ENCODE data around the gene TSPAN13.

Gene TSPAN13

DNA sequence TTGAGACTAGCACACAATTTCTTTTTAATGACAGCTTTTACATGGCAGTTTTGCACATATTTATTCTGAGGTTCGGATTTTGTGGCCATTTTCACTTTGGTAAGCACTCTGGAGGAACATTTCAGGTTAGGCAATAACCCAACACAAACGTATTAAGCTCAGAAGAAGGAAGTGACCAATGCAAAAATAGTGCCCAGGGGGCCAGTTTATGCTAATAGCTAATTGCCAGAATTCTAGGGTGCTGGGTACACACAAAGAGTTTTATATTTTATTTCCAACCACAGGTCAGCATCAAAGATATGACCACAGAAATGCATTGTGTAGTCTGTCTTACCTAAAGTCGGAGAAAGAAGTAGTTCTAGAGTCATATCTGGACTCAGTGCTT, 59.7 kb downstream of the TSPAN13 start:
- no peak for FAIRE-seq
- DNase-seq (ENCODE audit: insufficient read length, low spot score): no peak
- TF ChIP-seq SPI1 (IDR thresholded peaks at IDR 0.05; ENCODE audit: low read depth, low read length): no peak
- no peak for TF ChIP-seq PAX5 (IDR thresholded peaks at IDR 0.05; ENCODE audit: insufficient read depth, low read length, severe bottlenecking)
- TF ChIP-seq POU2F2 (IDR thresholded peaks at IDR 0.05; ENCODE audit: low read depth, low read length): no peak
- no peak for TF ChIP-seq POLR2A (IDR thresholded peaks at IDR 0.05; ENCODE audit: low read depth, low read length)
- TF ChIP-seq TAF1 (IDR thresholded peaks at IDR 0.05; ENCODE audit: low read depth, low read length): no peak
- TF ChIP-seq POLR2AphosphoS5 (IDR thresholded peaks at IDR 0.05; ENCODE audit: low read depth, low read length): no peak

DNA sequence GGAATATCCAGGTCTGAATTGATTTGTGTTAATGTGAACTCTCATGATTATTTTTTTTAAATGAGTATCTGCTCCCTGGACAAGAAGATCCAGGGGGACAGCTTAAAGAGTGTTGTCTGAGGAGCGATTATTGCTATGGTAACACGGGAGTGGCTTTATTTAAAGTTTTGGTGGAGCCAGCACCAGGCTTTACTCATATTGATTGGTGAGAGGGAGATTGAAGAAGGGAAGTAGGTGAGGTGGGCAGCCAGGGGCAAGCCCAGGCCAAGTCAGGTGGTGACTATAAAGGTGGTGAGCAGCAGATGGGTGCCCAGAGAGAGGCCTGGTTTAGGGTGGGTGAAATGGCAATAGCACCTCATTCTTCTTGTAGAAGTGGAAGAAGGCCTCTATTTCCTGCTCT, 61.4 kb downstream of the TSPAN13 start:
- FAIRE-seq (no peak), DNase-seq (ENCODE audit: insufficient read length, low spot score) (no peak)
- no peak for TF ChIP-seq POLR2A (IDR thresholded peaks at IDR 0.05; ENCODE audit: low read depth, low read length)
- no peak for TF ChIP-seq PAX5 (IDR thresholded peaks at IDR 0.05; ENCODE audit: insufficient read depth, low read length, severe bottlenecking)
- no peak for TF ChIP-seq SPI1 (IDR thresholded peaks at IDR 0.05; ENCODE audit: low read depth, low read length)
- no peak for TF ChIP-seq POU2F2 (IDR thresholded peaks at IDR 0.05; ENCODE audit: low read depth, low read length)
- TF ChIP-seq POLR2AphosphoS5 (IDR thresholded peaks at IDR 0.05; ENCODE audit: low read depth, low read length): no peak
- TF ChIP-seq TAF1 (IDR thresholded peaks at IDR 0.05; ENCODE audit: low read depth, low read length): no peak

DNA sequence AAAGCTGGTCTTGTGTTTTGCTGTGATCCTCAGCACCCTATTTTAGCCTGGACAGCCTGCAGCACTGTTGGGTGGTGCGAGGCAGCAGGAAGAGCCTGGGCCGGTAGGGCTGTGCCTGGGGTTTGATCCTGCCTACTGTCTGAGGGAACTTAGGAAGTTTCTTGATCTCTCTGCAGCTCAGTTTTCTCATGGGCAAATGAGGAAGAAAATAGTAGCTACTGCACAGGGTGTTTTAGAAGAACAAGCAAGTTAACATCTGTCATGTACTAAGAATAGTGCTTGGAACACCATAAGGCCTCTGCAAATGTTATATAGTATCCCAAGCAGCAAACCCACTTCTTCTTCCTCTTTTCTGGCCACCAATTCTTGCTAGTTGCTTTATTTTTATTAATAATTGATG, 63.3 kb downstream of the TSPAN13 start:
- TF ChIP-seq SPI1 (IDR thresholded peaks at IDR 0.05; ENCODE audit: low read depth, low read length): no peak
- TF ChIP-seq POLR2AphosphoS5 (IDR thresholded peaks at IDR 0.05; ENCODE audit: low read depth, low read length): no peak
- no peak for TF ChIP-seq TAF1 (IDR thresholded peaks at IDR 0.05; ENCODE audit: low read depth, low read length)
- TF ChIP-seq PAX5 (IDR thresholded peaks at IDR 0.05; ENCODE audit: insufficient read depth, low read length, severe bottlenecking): no peak
- no peak for TF ChIP-seq POU2F2 (IDR thresholded peaks at IDR 0.05; ENCODE audit: low read depth, low read length)
- TF ChIP-seq POLR2A (IDR thresholded peaks at IDR 0.05; ENCODE audit: low read depth, low read length): no peak
- FAIRE-seq (no peak), DNase-seq (ENCODE audit: insufficient read length, low spot score) (no peak)

DNA sequence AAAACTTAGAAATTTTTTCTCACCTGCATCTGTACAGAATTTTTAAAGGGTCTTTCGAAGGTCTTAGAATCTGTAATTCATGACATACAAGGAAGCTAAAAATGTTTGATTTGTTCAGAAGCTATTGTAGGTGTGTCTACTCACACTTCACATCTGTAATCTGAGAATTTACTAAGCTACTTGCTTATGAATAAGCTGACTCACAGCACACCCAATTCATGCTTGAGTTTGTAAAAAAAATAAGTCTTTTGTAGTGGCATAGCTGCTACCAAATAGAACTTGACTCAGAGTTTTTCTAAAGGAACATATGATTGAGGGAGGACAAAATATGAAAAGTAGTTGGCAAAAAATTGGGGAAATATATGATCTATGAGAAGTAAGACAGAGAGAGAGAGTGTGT, 64.0 kb downstream of the TSPAN13 start:
- FAIRE-seq (no peak), DNase-seq (ENCODE audit: insufficient read length, low spot score) (no peak)

DNA sequence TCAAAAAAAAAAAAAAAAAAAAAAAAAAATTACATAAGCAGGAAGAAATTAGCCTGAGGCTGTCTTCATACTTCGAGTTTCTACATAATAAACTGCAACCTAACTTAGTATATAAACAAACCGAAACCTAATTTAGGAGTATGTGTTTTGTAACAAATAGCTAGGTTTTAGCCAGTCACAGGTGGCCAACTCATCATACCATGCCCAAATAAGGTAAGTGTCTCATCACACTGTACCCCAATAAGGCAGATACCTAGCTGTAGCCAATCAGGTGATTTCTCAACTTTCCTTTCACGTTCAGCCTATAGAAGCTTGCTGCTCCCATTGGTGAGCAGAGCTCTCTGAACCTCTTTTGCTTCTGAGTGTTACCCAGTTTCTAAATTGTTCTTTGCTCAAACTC, 65.2 kb downstream of the TSPAN13 start:
- no peak for DNase-seq (ENCODE audit: insufficient read length, low spot score)
- TF ChIP-seq POLR2A (IDR thresholded peaks at IDR 0.05; ENCODE audit: low read depth, low read length) (no peak), PAX5 (IDR thresholded peaks at IDR 0.05; ENCODE audit: insufficient read depth, low read length, severe bottlenecking) (no peak)
- no peak for FAIRE-seq

More for the DNA sequence above, 64.0 kb downstream of the TSPAN13 start:
- TF ChIP-seq POLR2AphosphoS5 (IDR thresholded peaks at IDR 0.05; ENCODE audit: low read depth, low read length) (no peak), POLR2A (IDR thresholded peaks at IDR 0.05; ENCODE audit: low read depth, low read length) (no peak), TAF1 (IDR thresholded peaks at IDR 0.05; ENCODE audit: low read depth, low read length) (no peak), SPI1 (IDR thresholded peaks at IDR 0.05; ENCODE audit: low read depth, low read length) (no peak), POU2F2 (IDR thresholded peaks at IDR 0.05; ENCODE audit: low read depth, low read length) (no peak), PAX5 (IDR thresholded peaks at IDR 0.05; ENCODE audit: insufficient read depth, low read length, severe bottlenecking) (no peak)

DNA sequence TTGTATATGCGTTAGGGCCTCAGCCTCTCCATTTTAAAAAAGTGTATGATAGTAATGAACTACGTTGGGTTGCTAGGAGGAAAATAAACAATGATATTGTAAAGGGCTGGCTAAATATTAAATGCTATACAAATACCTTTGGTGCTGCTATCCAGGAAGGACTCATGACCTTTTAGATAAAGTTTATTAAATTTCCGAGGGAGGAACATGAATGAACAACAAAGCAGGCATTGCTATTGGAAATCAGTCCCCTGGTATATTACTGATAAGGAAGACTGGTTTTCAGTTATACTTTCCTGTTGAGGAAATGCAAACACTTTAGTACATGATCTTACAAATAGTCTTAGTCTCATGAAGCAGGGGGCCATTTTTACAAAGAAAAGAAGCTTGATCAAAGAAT, 68.5 kb downstream of the TSPAN13 start:
- FAIRE-seq (no peak), DNase-seq (ENCODE audit: insufficient read length, low spot score) (no peak)
- TF ChIP-seq POU2F2 (IDR thresholded peaks at IDR 0.05; ENCODE audit: low read depth, low read length): no peak
- TF ChIP-seq PAX5 (IDR thresholded peaks at IDR 0.05; ENCODE audit: insufficient read depth, low read length, severe bottlenecking): no peak
- TF ChIP-seq POLR2A (IDR thresholded peaks at IDR 0.05; ENCODE audit: low read depth, low read length): no peak

DNA sequence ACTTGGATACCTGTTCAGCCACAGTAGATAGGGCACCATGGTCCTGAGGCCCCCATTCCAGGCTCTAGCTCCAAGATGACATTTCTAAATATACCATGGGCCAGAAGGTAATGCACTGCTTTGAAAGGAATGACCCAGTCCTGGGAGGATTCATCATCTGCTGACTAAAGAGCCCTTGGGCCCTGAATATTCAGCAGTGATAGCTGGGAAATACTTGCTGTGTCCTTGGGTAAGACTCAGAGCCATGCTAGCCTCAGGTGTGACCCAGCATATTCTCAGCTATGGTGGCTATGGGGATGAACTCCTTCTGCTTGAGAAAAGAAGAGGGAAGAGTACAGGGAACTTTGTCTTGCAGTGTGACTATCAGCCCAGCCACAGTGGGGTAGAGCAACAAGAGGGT, 72.5 kb downstream of the TSPAN13 start:
- no peak for FAIRE-seq
- DNase-seq (ENCODE audit: insufficient read length, low spot score): no peak
- TF ChIP-seq SPI1 (IDR thresholded peaks at IDR 0.05; ENCODE audit: low read depth, low read length) (no peak), POLR2A (IDR thresholded peaks at IDR 0.05; ENCODE audit: low read depth, low read length) (no peak), TAF1 (IDR thresholded peaks at IDR 0.05; ENCODE audit: low read depth, low read length) (no peak), PAX5 (IDR thresholded peaks at IDR 0.05; ENCODE audit: insufficient read depth, low read length, severe bottlenecking) (no peak), POU2F2 (IDR thresholded peaks at IDR 0.05; ENCODE audit: low read depth, low read length) (no peak), POLR2AphosphoS5 (IDR thresholded peaks at IDR 0.05; ENCODE audit: low read depth, low read length) (no peak)

DNA sequence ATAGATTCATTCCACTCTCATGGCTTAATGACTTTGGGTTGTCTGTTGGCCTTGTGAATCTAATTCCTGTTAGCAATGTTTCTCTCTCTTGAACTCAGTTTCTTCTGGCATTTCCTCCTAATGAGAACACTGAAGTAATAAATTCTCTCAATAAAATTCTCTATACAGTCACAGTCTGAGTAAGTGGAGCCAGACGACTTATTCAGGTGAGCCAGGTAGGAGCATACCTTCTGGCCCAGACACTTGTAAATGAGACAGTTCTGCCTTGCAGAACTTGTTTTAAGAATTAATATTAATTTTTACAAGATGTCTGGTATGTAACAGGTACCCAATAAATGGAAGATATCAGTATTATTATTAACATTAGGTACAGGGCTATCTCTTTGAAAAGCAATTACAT, 79.8 kb downstream of the TSPAN13 start:
- no peak for FAIRE-seq
- TF ChIP-seq POLR2A (IDR thresholded peaks at IDR 0.05; ENCODE audit: low read depth, low read length) (no peak), POU2F2 (IDR thresholded peaks at IDR 0.05; ENCODE audit: low read depth, low read length) (no peak), TAF1 (IDR thresholded peaks at IDR 0.05; ENCODE audit: low read depth, low read length) (no peak), PAX5 (IDR thresholded peaks at IDR 0.05; ENCODE audit: insufficient read depth, low read length, severe bottlenecking) (no peak), SPI1 (IDR thresholded peaks at IDR 0.05; ENCODE audit: low read depth, low read length) (no peak), POLR2AphosphoS5 (IDR thresholded peaks at IDR 0.05; ENCODE audit: low read depth, low read length) (no peak)

More for the DNA sequence above, 79.8 kb downstream of the TSPAN13 start:
- DNase-seq (ENCODE audit: insufficient read length, low spot score): no peak
